NOMO-1 treated with dmso at 0.1 percent for 144 hours (cell line): ENCODE data around the gene ADAMTS14.

Experiments
- DNase-seq: peaks from one replicate; lab custom pipeline; 2025; ENCODE audit not compliant: unreplicated experiment; lab: John Stamatoyannopoulos, UW

Gene ADAMTS14

GRCh38 chr10:70723771-70724170 is 51.5 kb downstream of the ADAMTS14 start:
- DNase-seq, result no peak

GRCh38 chr10:70726909-70727495 is 54.7 kb downstream of the ADAMTS14 start:
- no peak for DNase-seq

GRCh38 chr10:70728328-70728727 is 56.0 kb downstream of the ADAMTS14 start:
- no peak for DNase-seq

- DNase-seq, result no peak
Observed at GRCh38 chr10:70729763-70730357, 57.6 kb downstream of the ADAMTS14 start.

- no peak for DNase-seq
Observed at GRCh38 chr10:70730955-70731354, 58.6 kb downstream of the ADAMTS14 start.

GRCh38 chr10:70732569-70732968 is 60.3 kb downstream of the ADAMTS14 start:
- no peak for DNase-seq

GRCh38 chr10:70733051-70733450 is 60.7 kb downstream of the ADAMTS14 start:
- no peak for DNase-seq

GRCh38 chr10:70735161-70735560 is 62.9 kb downstream of the ADAMTS14 start:
- no peak for DNase-seq

GRCh38 chr10:70736525-70736924 is 64.2 kb downstream of the ADAMTS14 start:
- DNase-seq, result no peak

- DNase-seq, result no peak
Observed at GRCh38 chr10:70737250-70737649, 64.9 kb downstream of the ADAMTS14 start.

GRCh38 chr10:70738006-70738760 is 65.9 kb downstream of the ADAMTS14 start:
- DNase-seq, result no peak

GRCh38 chr10:70738761-70739121 is 66.4 kb downstream of the ADAMTS14 start:
- DNase-seq, result no peak

- DNase-seq, result no peak
Observed at GRCh38 chr10:70740406-70741288, 68.3 kb downstream of the ADAMTS14 start.

GRCh38 chr10:70742537-70743429 is 70.5 kb downstream of the ADAMTS14 start:
- DNase-seq, result no peak

GRCh38 chr10:70743430-70743788 is 71.1 kb downstream of the ADAMTS14 start:
- no peak for DNase-seq

- DNase-seq, result no peak
Observed at GRCh38 chr10:70743879-70744278, 71.6 kb downstream of the ADAMTS14 start.

- peak; percentile 12 for DNase-seq
Observed at GRCh38 chr10:70744617-70745143, 72.4 kb downstream of the ADAMTS14 start.

- DNase-seq, result no peak
Observed at GRCh38 chr10:70745555-70745954, 73.2 kb downstream of the ADAMTS14 start.

GRCh38 chr10:70747192-70747965 is 75.1 kb downstream of the ADAMTS14 start:
- no peak for DNase-seq

GRCh38 chr10:70748305-70748704 is 76.0 kb downstream of the ADAMTS14 start:
- DNase-seq, result no peak
